Panc1 (cell line): Measurements from ENCODE around the gene GCNT4.

Experiments
- REST ChIP-seq, 2 experiments: IDR thresholded peaks; 2 replicates each; pipeline ENCODE4 v1.6.1; 2011 to 2012; ENCODE audit warnings: low read depth in 2 of 2, control low read depth in 1 of 2, low read length in 1 of 2, mild to moderate bottlenecking in 1 of 2, moderate library complexity in 1 of 2; ENCODE audit not compliant: insufficient read depth in 1 of 2
- SIN3A ChIP-seq: IDR thresholded peaks from 2 replicates; pipeline ENCODE4 v1.6.1; 2012; ENCODE audit warnings: low read depth, mild to moderate bottlenecking, low read length, moderate library complexity, borderline replicate concordance; ENCODE audit not compliant: insufficient read depth
- TF ChIP-seq, protein P1 (sequence below): fragments of 450-650 bp; IDR thresholded peaks from 2 replicates; pipeline ENCODE4 v1.5.1; 2017; ENCODE audit warnings: mild to moderate bottlenecking

DNA sequence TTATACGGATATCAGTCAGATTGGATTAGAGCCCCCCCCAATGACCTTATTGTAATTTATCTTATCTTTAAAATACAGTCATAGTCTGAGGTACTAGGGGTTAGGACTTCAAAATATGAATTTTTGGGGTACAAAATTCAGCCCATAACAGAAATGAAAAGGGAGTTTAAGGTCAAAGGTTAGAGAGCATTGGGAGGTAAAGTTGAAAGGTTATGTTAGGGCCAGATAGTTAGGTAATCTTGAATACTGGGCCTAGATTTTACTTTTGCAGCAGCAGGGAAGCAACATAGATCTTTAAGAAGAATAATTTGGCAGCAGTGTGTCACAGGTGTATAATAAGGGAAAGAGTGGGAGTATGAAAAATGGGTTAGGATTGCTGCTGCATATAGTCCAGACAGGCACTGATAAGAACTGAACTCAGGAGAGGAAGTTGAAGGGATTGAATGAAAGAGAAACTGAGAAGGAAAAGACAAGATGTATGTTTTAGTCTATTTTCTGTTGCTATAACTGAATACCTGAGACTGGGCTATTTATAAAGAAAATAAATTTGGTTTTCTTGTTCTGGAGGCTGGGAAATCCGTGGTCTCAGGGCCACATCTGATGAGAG is 10.7 kb upstream of the GCNT4 start:
- TF ChIP-seq, protein P1, sequence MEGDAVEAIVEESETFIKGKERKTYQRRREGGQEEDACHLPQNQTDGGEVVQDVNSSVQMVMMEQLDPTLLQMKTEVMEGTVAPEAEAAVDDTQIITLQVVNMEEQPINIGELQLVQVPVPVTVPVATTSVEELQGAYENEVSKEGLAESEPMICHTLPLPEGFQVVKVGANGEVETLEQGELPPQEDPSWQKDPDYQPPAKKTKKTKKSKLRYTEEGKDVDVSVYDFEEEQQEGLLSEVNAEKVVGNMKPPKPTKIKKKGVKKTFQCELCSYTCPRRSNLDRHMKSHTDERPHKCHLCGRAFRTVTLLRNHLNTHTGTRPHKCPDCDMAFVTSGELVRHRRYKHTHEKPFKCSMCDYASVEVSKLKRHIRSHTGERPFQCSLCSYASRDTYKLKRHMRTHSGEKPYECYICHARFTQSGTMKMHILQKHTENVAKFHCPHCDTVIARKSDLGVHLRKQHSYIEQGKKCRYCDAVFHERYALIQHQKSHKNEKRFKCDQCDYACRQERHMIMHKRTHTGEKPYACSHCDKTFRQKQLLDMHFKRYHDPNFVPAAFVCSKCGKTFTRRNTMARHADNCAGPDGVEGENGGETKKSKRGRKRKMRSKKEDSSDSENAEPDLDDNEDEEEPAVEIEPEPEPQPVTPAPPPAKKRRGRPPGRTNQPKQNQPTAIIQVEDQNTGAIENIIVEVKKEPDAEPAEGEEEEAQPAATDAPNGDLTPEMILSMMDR = no peak
- TF ChIP-seq REST (IDR thresholded peaks at IDR 0.05; ENCODE audit: insufficient read depth in 1 of 2, low read depth in 2 of 2, low read length in 1 of 2) = no peak
- TF ChIP-seq SIN3A = no peak
